Neural crest cell (in vitro differentiated cells): ENCODE data around the gene TFB2M. TPM values are rescaled to one million over a fixed set of nuclear protein-coding genes. Genes with fewer than 3 reads are reported as not detected.
A peak's percentile ranks its signal among the peaks of the same experiment; 100 is the strongest.
"Not testable (repeated sequence)": the region's sequence is repeated elsewhere in the genome, so short reads cannot be mapped to it uniquely, and the experiment has no call there.

Experiments
- DNase-seq: peaks from one replicate; pipeline ENCODE4 v3.0.0; 2021; ENCODE audit warnings: low read depth, mixed read lengths, low spot score
- H3K27ac Mint-ChIP-seq: one replicate; pipeline ENCODE4 v1.8.0; 2021; ENCODE audit warnings: mild to moderate bottlenecking, mixed read lengths; ENCODE audit not compliant: unreplicated experiment
- H3K27me3 Mint-ChIP-seq: 2 replicates; pipeline ENCODE4 v1.8.0; 2021; ENCODE audit warnings: low read depth, mild to moderate bottlenecking, mixed read lengths
- H3K36me3 Mint-ChIP-seq: 2 replicates; pipeline ENCODE4 v1.8.0; 2021; ENCODE audit warnings: low read depth, mild to moderate bottlenecking, mixed read lengths
- H3K4me1 Mint-ChIP-seq: 2 replicates; pipeline ENCODE4 v1.8.0; 2021; ENCODE audit warnings: mixed read lengths
- H3K4me3 Mint-ChIP-seq: one replicate; pipeline ENCODE4 v1.8.0; 2021; ENCODE audit warnings: mild to moderate bottlenecking, mixed read lengths
- H3K9me3 Mint-ChIP-seq: 2 replicates; pipeline ENCODE4 v1.8.0; 2021; ENCODE audit warnings: mixed read lengths
- CTCF ChIP-seq: fragments of 200-600 bp; sonication (generic); conservative IDR thresholded peaks from 2 replicates; pipeline ENCODE4 v1.5.0; 2021; ENCODE audit warnings: antibody characterized with exemption, mild to moderate bottlenecking
- total RNA-seq: library from RNA; stranded (reverse); gene quantifications from 2 replicates; pipeline ENCODE4 v1.2.1, GENCODE V29; 2021

TFB2M gene
- total RNA-seq, 1 donor from 2014 or later = 9.0 TPM

GRCh38 chr1:246573491-246573890, 7.4 kb upstream of the TFB2M start:
- no peak for DNase-seq
- no peak for TF ChIP-seq CTCF
- Mint-ChIP-seq H3K9me3 (peaks cover 4% of the 10 kb centered on the region), H3K27me3 (no peaks in the 10 kb centered on the region), H3K36me3 (peaks cover 4% of the 10 kb centered on the region), H3K4me3 (no peak overlapping the region), H3K4me1 (peaks cover 6% of the 10 kb centered on the region), H3K27ac (no peak overlapping the region)

- Mint-ChIP-seq H3K36me3 (peaks cover 4% of the 10 kb centered on the region), H3K4me1 (peaks cover 11% of the 10 kb centered on the region), H3K27ac (no peak overlapping the region), H3K9me3 (peaks cover 4% of the 10 kb centered on the region), H3K4me3 (no peak overlapping the region), H3K27me3 (no peaks in the 10 kb centered on the region)
- no peak for TF ChIP-seq CTCF
- DNase-seq = no peak
These were observed 6.7 kb upstream of the TFB2M start for GRCh38 chr1:246572785-246573184.

- Mint-ChIP-seq H3K27ac (no peak overlapping the region), H3K36me3 (peaks cover 4% of the 10 kb centered on the region), H3K4me3 (no peak overlapping the region), H3K4me1 (peaks cover 19% of the 10 kb centered on the region), H3K9me3 (peaks cover 4% of the 10 kb centered on the region), H3K27me3 (no peaks in the 10 kb centered on the region)
- DNase-seq = no peak
- no peak for TF ChIP-seq CTCF
These were observed 5.9 kb upstream of the TFB2M start for GRCh38 chr1:246571953-246572352.

- H3K27ac Mint-ChIP-seq, H3K9me3 Mint-ChIP-seq, DNase-seq, H3K27me3 Mint-ChIP-seq, H3K4me3 Mint-ChIP-seq, H3K36me3 Mint-ChIP-seq: not testable (repeated sequence)
- H3K4me1 Mint-ChIP-seq = peaks cover 22% of the 10 kb centered on the region
These were observed 5.2 kb upstream of the TFB2M start for GRCh38 chr1:246571309-246571708.

GRCh38 chr1:246569248-246570238, 3.5 kb upstream of the TFB2M start:
- H3K4me1 Mint-ChIP-seq = peaks cover 30% of the 10 kb centered on the region
- no peaks in the 10 kb centered on the region for H3K36me3 Mint-ChIP-seq
- no peak for TF ChIP-seq CTCF
- H3K27me3 Mint-ChIP-seq = no peaks in the 10 kb centered on the region
- peak overlapping the region; percentile 73 for H3K4me3 Mint-ChIP-seq
- no peak overlapping the region for H3K27ac Mint-ChIP-seq
- no peak for DNase-seq
- no peaks in the 10 kb centered on the region for H3K9me3 Mint-ChIP-seq

GRCh38 chr1:246567646-246568235, 1.7 kb upstream of the TFB2M start:
- no peak for TF ChIP-seq CTCF
- no peaks in the 10 kb centered on the region for H3K27me3 Mint-ChIP-seq
- H3K27ac Mint-ChIP-seq = no peak overlapping the region
- H3K9me3 Mint-ChIP-seq = no peaks in the 10 kb centered on the region
- peak overlapping the region; percentile 99 for H3K4me3 Mint-ChIP-seq
- H3K36me3 Mint-ChIP-seq = no peaks in the 10 kb centered on the region
- no peak for DNase-seq
- peaks cover 30% of the 10 kb centered on the region for H3K4me1 Mint-ChIP-seq
